ENCODE results near the gene CERS6. TPM values are rescaled to one million over a fixed set of nuclear protein-coding genes. Genes with fewer than 3 reads are reported as not detected.

CERS6 gene
- total and polyA plus RNA-seq, 8 donors: 3.2 to 18.0 (median 7.6) TPM

GRCh38 chr2:168687314-168687713 is 231.2 kb downstream of the CERS6 start:
- no peak for DNase-seq
- 55 to 74% methylated on average over 3 of the region's 3 CpGs for WGBS, 2 donors
- no peaks in the 10 kb centered on the region for H3K27me3 ChIP-seq
- peak in 3 of 4 donors; percentile 25 to 50 (median 41) for ATAC-seq
- no peak for FAIRE-seq
- no peak overlapping the region for H3K4me3 ChIP-seq
- H3K9me3 ChIP-seq: no peaks in the 10 kb centered on the region
- TF ChIP-seq, protein P1, sequence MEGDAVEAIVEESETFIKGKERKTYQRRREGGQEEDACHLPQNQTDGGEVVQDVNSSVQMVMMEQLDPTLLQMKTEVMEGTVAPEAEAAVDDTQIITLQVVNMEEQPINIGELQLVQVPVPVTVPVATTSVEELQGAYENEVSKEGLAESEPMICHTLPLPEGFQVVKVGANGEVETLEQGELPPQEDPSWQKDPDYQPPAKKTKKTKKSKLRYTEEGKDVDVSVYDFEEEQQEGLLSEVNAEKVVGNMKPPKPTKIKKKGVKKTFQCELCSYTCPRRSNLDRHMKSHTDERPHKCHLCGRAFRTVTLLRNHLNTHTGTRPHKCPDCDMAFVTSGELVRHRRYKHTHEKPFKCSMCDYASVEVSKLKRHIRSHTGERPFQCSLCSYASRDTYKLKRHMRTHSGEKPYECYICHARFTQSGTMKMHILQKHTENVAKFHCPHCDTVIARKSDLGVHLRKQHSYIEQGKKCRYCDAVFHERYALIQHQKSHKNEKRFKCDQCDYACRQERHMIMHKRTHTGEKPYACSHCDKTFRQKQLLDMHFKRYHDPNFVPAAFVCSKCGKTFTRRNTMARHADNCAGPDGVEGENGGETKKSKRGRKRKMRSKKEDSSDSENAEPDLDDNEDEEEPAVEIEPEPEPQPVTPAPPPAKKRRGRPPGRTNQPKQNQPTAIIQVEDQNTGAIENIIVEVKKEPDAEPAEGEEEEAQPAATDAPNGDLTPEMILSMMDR (IDR thresholded peaks at IDR 0.05): no peak
- no peaks in the 10 kb centered on the region for H3K4me1 ChIP-seq
- no peaks in the 10 kb centered on the region for H3K36me3 ChIP-seq
- intact Hi-C loops (cut with DNase I): no loop called here
- H3K27ac ChIP-seq: no peak overlapping the region

DNA sequence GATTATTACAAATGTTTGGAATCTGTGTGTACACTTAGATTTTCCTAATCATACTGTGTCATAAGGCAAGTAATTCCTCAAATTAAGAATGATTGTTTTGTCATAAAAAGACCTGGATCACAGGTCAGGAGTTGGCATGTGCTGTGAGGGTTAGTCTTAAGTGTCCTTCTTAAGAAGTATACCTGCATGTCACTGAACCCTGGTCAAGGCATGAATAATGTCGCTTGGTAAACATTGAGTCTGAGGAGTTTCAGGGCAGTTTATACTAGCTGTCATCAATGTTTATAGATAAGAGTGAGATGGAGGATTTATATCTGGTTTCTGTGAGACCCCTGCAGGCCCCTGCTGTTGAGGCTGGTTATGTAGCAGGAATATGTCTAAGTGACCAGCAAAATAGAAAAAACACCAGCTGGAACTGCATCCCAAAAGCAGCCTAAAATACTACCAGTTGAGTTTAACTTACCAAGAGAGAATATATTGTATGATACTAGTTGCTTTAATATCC is 234.4 kb downstream of the CERS6 start:
- DNase-seq (no peak), FAIRE-seq (no peak), ATAC-seq (peak in 1 of 4 donors; percentile 23)
- Histone ChIP-seq H3K9me3 (no peaks in the 10 kb centered on the region), H3K4me1 (peaks cover 0 to 10% (median 0%) of the 10 kb centered on the region in 3 donors), H3K4me3 (no peak overlapping the region), H3K27ac (no peak overlapping the region), H3K27me3 (no peaks in the 10 kb centered on the region), H3K36me3 (no peaks in the 10 kb centered on the region)
- intact Hi-C loops (cut with DNase I): loop anchor here in 1 of 3 donors (10.0 kb wide), 1 partner anchor 226 kb away; no protein-coding TSS in a partner anchor
- TF ChIP-seq, protein P1 (IDR thresholded peaks at IDR 0.05): no peak
- 89 to 90% methylated on average over 1 of the region's 1 CpG for WGBS, 2 donors

- no peaks in the 10 kb centered on the region for H3K9me3 ChIP-seq
- H3K27ac ChIP-seq: no peak overlapping the region
- intact Hi-C loops (cut with DNase I): loop anchor here in 1 of 3 donors (10.0 kb wide), 1 partner anchor 226 kb away; no protein-coding TSS in a partner anchor
- FAIRE-seq (no peak), ATAC-seq (peak in 1 of 4 donors; percentile 41), DNase-seq (no peak)
- no peaks in the 10 kb centered on the region for H3K27me3 ChIP-seq
- 82 to 85% methylated on average over 1 of the region's 1 CpG for WGBS, 2 donors
- no peak overlapping the region for H3K4me3 ChIP-seq
- peaks cover 0 to 10% (median 0%) of the 10 kb centered on the region in 3 donors for H3K4me1 ChIP-seq
- TF ChIP-seq, protein P1 (IDR thresholded peaks at IDR 0.05): no peak
- no peaks in the 10 kb centered on the region for H3K36me3 ChIP-seq
These were observed 235.1 kb downstream of the CERS6 start for GRCh38 chr2:168691221-168691620.

DNA sequence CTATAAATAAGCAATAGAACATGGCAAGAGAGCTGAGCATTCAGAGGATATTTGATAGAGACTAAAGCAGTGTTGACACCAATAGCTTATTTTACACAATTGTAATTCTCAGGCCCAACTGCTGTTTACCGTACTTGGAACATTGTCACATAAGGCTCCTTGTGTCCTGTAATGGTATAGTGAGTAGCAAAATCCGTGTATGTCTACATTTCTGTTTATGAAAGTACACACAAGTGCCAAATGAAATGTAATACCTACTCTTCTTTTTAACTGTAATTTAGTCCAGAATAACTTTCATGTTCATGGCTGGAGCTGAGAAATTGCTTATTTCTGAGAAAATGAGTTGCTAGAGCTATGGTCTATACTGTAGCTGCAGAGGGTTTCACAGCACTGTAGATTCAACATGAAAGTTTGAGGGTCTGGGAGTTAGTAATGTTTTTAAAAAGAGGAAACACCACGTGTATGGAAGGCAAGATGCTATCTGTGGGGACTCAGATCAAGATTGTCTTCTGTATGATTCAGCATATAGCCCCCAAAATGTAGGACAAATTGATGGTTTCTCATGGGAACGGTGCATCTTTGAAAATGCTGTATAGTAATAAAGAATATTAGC is 236.2 kb downstream of the CERS6 start:
- Histone ChIP-seq H3K36me3 (no peaks in the 10 kb centered on the region), H3K27me3 (no peaks in the 10 kb centered on the region), H3K4me1 (peaks cover 0 to 10% (median 0%) of the 10 kb centered on the region in 3 donors), H3K27ac (no peak overlapping the region), H3K4me3 (no peak overlapping the region), H3K9me3 (no peaks in the 10 kb centered on the region)
- ATAC-seq (no peak), DNase-seq (no peak), FAIRE-seq (no peak)
- 90 to 92% methylated on average over 4 of the region's 4 CpGs for WGBS, 2 donors
- intact Hi-C loops (cut with DNase I): loop anchor here in 1 of 3 donors (10.0 kb wide), 1 partner anchor 227 kb away; no protein-coding TSS in a partner anchor
- TF ChIP-seq, protein P1 (IDR thresholded peaks at IDR 0.05): no peak

DNA sequence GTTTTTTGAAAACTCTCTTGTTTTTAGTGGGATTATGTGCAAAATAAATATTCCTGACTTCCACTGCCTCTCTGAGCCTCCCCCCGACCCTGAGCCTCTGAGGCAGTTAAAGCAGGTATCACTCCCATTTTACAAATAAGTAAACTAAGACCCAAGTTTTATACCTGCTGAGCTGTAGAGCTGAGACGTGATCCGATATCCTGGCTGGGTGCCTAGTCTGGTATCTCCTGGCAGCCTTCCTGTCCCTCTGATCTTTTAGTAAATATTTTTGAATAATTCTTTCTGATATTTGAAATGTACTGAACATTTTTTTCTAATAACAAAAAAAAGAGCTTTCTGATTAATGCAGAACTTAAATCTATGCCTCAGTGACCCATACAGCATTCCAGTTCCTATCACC is 238.1 kb downstream of the CERS6 start:
- 29 to 36% methylated on average over 3 of the region's 3 CpGs for WGBS, 2 donors
- H3K4me1 ChIP-seq: peaks cover 0 to 10% (median 0%) of the 10 kb centered on the region in 3 donors
- intact Hi-C loops (cut with DNase I): loop anchor here in 1 of 3 donors (10.0 kb wide), 1 partner anchor 229 kb away; no protein-coding TSS in a partner anchor
- H3K9me3 ChIP-seq: no peaks in the 10 kb centered on the region
- H3K27ac ChIP-seq: no peak overlapping the region
- no peak overlapping the region for H3K4me3 ChIP-seq
- no peaks in the 10 kb centered on the region for H3K27me3 ChIP-seq
- peak in 4 of 6 donors; percentile 14 to 42 (median 26) for DNase-seq
- peak in 3 of 4 donors; percentile 48 to 76 (median 68) for ATAC-seq
- H3K36me3 ChIP-seq: no peaks in the 10 kb centered on the region
- TF ChIP-seq, protein P1 (IDR thresholded peaks at IDR 0.05): no peak
- FAIRE-seq: no peak
